Colonic mucosa (tissue), 4 donors: ENCODE results near the gene HTRA2. TPM values are rescaled to one million over a fixed set of nuclear protein-coding genes. Genes with fewer than 3 reads are reported as not detected.

ENCODE experiments used
- DNase-seq: peaks from one replicate; pipeline ENCODE4 v3.0.0-alpha.2; 2020
- H3K27ac ChIP-seq: fragments of 200-600 bp; one replicate; pipeline ENCODE4 v1.8.0; 2021
- H3K27me3 ChIP-seq: fragments of 200-600 bp; one replicate; pipeline ENCODE4 v1.8.0; 2021
- H3K36me3 ChIP-seq: fragments of 200-600 bp; one replicate; pipeline ENCODE4 v1.8.0; 2021
- H3K4me1 ChIP-seq: fragments of 200-600 bp; one replicate; pipeline ENCODE4 v1.8.0; 2021; ENCODE audit warnings: mild to moderate bottlenecking
- H3K4me3 ChIP-seq: fragments of 200-600 bp; one replicate; pipeline ENCODE4 v1.8.0; 2021
- H3K9ac ChIP-seq, 2 donors: one replicate each; pipeline ENCODE4 v1.7.0; 2013; ENCODE audit warnings: control low read depth in 2 of 2, low read depth in 2 of 2, low read length in 2 of 2
- H3K9me3 ChIP-seq: fragments of 200-600 bp; one replicate; pipeline ENCODE4 v1.8.0; 2021
- CTCF ChIP-seq: fragments of 200-600 bp; IDR thresholded peaks from one replicate; pipeline ENCODE4 v1.8.0; 2022; ENCODE audit warnings: antibody characterized with exemption, mild to moderate bottlenecking
- intact Hi-C: fragments of 100-400 bp; cut with DNase I; formaldehyde crosslinking; loops from one replicate; pipeline ENCODE4 v1.14.1; 2022
- total RNA-seq, 2 donors: library from RNA; stranded (reverse); fragmentation: NEBNext Ultra II Directional in 1 of 2; extraction: Animal tissue kit (Norgen Biotek cat#: 25700) in 1 of 2; gene quantifications; one replicate each; pipeline ENCODE4 v1.2.1, GENCODE V29; 2021
- donor health status: healthy.
- donor health status: DM: no; HTN: no; CAD: no.
- donor health status: DM: no; HTN: no; CAD: no.

The HTRA2 gene
- total RNA-seq, 2 donors from 2014 or later: 26.3 to 41.5 TPM

- no peak for TF ChIP-seq CTCF
- H3K4me3 ChIP-seq: no peak overlapping the region
- H3K9me3 ChIP-seq: no peaks in the 10 kb centered on the region
- peaks cover 17% of the 10 kb centered on the region for H3K27me3 ChIP-seq
- H3K27ac ChIP-seq: no peak overlapping the region
- peaks cover 15% of the 10 kb centered on the region for H3K4me1 ChIP-seq
- intact Hi-C loops: no loop called here
- no peak for DNase-seq
- H3K9ac ChIP-seq: no peak overlapping the region
- no peaks in the 10 kb centered on the region for H3K36me3 ChIP-seq
Measured at GRCh38 chr2:74495440-74495839, 34.3 kb upstream of the HTRA2 start.

GRCh38 chr2:74496997-74497776 is 32.5 kb upstream of the HTRA2 start:
- peaks cover 15% of the 10 kb centered on the region for H3K4me1 ChIP-seq

GRCh38 chr2:74497777-74498499 is 31.8 kb upstream of the HTRA2 start:
- no peak for TF ChIP-seq CTCF
- peak overlapping the region; percentile 47 for H3K4me3 ChIP-seq
- peak; percentile 67 for DNase-seq
- H3K27me3 ChIP-seq: peaks cover 17% of the 10 kb centered on the region
- intact Hi-C loops: no loop called here
- H3K9ac ChIP-seq: peak overlapping the region in 1 of 2 donors; percentile 46
- H3K27ac ChIP-seq: peak overlapping the region; percentile 32
- peaks cover 15% of the 10 kb centered on the region for H3K4me1 ChIP-seq
- no peaks in the 10 kb centered on the region for H3K36me3 ChIP-seq
- no peaks in the 10 kb centered on the region for H3K9me3 ChIP-seq

More at GRCh38 chr2:74496997-74497776, 32.5 kb upstream of the HTRA2 start:
- Histone ChIP-seq H3K9me3 (no peaks in the 10 kb centered on the region), H3K36me3 (no peaks in the 10 kb centered on the region), H3K27ac (no peak overlapping the region), H3K4me3 (peak overlapping the region; percentile 47), H3K9ac (no peak overlapping the region), H3K27me3 (peaks cover 17% of the 10 kb centered on the region)
- TF ChIP-seq CTCF: no peak
- intact Hi-C loops: no loop called here
- DNase-seq: no peak

- Histone ChIP-seq H3K4me3 (peak overlapping the region; percentile 47), H3K4me1 (peaks cover 15% of the 10 kb centered on the region), H3K27ac (peak overlapping the region; percentile 32), H3K9me3 (no peaks in the 10 kb centered on the region), H3K9ac (peak overlapping the region in 1 of 2 donors; percentile 46), H3K36me3 (no peaks in the 10 kb centered on the region), H3K27me3 (peaks cover 17% of the 10 kb centered on the region)
- intact Hi-C loops: no loop called here
- TF ChIP-seq CTCF: no peak
- peak; percentile 63 for DNase-seq
Measured at GRCh38 chr2:74498500-74499266, 31.1 kb upstream of the HTRA2 start.

GRCh38 chr2:74499267-74499939 is 30.3 kb upstream of the HTRA2 start, which contains the start of gene LBX2:
TSS of gene LBX2 (minus strand) at chr2:74499603. CDS start at chr2:74499537, 66 bp downstream.
- no peaks in the 10 kb centered on the region for H3K9me3 ChIP-seq
- intact Hi-C loops: no loop called here
- DNase-seq: peak; percentile 57
- H3K4me1 ChIP-seq: peaks cover 15% of the 10 kb centered on the region
- H3K27me3 ChIP-seq: peaks cover 17% of the 10 kb centered on the region
- no peak for TF ChIP-seq CTCF
- H3K36me3 ChIP-seq: no peaks in the 10 kb centered on the region
- H3K4me3 ChIP-seq: peak within 1 kb of the TSS; percentile 47
- peak within 1 kb of the TSS in 1 of 2 donors; percentile 46 for H3K9ac ChIP-seq
- peak within 1 kb of the TSS; percentile 32 for H3K27ac ChIP-seq
